Left colon (tissue), 2 donors: ENCODE measurements around the gene TRDN. TPM values are rescaled to one million over a fixed set of nuclear protein-coding genes. Genes with fewer than 3 reads are reported as not detected.

Source experiments
- total RNA-seq, 2 donors: library from RNA; stranded (reverse); fragmentation: NEBNext Ultra II Directional; extraction: Animal tissue kit (Norgen Biotek cat#: 25700); gene quantifications; one replicate each; pipeline ENCODE4 v1.2.1, GENCODE V29; 2021
- donor health status: DM: no; HTN: no; CAD: no.
- donor health status: DM: yes; HTN: yes; CAD: no.

TRDN gene
- total RNA-seq, 2 donors from 2014 or later, result not detected

Other genes starting within 250 kb of the TRDN start
- under 1 TPM; 0.12 to 0.14 TPM for gene NKAIN2, start 166.9 kb upstream of the TRDN start, total RNA-seq